ENCODE measurements around the gene ACOT9.
"Not testable (repeated sequence)": the region's sequence is repeated elsewhere in the genome, so short reads cannot be mapped to it uniquely, and the experiment has no call there.

Gene ACOT9

DNA sequence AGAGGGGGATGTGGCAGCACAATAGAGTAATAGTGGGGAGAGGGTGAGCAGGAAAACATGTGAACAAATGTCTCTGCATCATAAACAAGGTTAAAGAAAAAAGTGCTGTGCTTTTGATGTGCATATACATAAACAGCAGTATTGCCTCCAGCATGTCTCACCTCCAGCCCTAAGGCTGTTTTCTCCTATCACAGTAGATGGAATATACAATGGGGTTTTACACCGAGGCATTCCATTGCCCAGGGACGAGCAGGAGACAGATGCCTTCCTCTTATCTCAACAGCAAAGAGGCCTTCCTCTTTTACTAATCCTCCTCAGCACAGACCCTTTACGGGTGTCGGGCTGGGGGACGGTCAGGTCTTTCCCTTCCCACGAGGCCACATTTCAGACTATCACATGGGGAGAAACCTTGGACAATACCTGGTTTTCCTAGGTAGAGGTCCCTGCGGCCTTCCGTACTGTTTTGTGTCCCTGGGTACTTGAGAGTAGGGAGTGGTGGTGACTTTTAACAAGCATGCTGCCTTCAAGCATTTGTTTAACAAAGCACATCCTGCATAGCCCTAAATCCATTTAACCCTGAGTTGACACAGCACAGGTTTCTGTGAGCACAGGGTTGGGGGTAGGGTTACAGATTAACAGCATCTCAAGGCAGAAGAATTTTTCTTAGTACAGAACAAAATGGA lies 82.9 kb downstream of the ACOT9 start:
- H3K9me3 Mint-ChIP-seq; DNase-seq (ENCODE audit: low spot score in 2 of 2); H3K36me3 Mint-ChIP-seq; ATAC-seq (ENCODE audit: low read depth); H3K27me3 Mint-ChIP-seq: not testable (repeated sequence)
- H3K4me3 Mint-ChIP-seq: peak overlapping the region; percentile 63
- peak overlapping the region; percentile 86 for H3K27ac Mint-ChIP-seq
- H3K4me1 Mint-ChIP-seq: peaks cover 11% of the 10 kb centered on the region

DNA sequence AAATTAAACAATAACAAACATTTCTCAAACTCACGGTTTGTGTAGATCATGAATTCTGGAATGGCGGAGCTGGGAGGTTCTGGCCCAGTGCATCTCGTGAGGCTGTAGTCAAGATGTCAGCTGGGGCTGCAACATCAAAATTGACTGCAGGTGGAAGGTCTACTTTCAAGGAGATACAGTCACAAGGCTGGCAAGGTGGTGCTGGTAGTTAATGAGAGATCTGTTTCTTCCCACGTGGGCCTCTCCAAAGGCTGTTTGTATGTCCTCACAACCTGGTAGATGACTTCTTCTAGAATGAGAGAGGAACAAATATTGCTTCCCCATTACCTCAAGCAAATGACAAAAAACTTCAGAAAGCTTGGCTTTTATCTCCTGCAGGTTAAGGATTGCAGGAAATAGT lies 83.7 kb downstream of the ACOT9 start:
- peaks cover 11% of the 10 kb centered on the region for H3K4me1 Mint-ChIP-seq
- peak overlapping the region; percentile 63 for H3K4me3 Mint-ChIP-seq
- peaks cover 2% of the 10 kb centered on the region for H3K36me3 Mint-ChIP-seq
- ATAC-seq (ENCODE audit: low read depth) (no peak), DNase-seq (ENCODE audit: low spot score in 2 of 2) (no peak)
- H3K27me3 Mint-ChIP-seq: no peaks in the 10 kb centered on the region
- H3K9me3 Mint-ChIP-seq: no peaks in the 10 kb centered on the region
- H3K27ac Mint-ChIP-seq: peak overlapping the region; percentile 86

DNA sequence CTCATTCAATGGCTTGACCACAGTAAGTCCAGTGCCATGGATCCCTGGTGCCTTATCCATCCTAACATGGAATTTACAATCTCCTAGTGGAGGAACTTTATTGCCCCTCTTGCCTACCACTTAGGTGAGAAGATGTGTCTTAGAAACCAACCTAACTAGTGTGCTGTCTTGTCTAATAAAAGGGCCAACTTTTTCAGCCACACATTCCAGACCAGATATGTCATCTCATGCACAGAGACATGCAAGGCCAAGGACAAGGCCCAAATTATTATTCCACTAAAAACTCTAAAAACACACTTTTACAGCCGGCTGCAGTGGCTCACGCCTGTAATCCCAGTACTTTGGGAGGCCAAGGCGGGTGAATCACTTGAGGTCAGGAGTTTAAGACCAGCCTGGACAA lies 86.4 kb downstream of the ACOT9 start:
- no peak for ATAC-seq (ENCODE audit: low read depth)
- H3K27me3 Mint-ChIP-seq: no peaks in the 10 kb centered on the region
- peaks cover 6% of the 10 kb centered on the region for H3K4me1 Mint-ChIP-seq
- H3K36me3 Mint-ChIP-seq: peaks cover 2% of the 10 kb centered on the region
- no peaks in the 10 kb centered on the region for H3K9me3 Mint-ChIP-seq
- no peak overlapping the region for H3K27ac Mint-ChIP-seq
- no peak overlapping the region for H3K4me3 Mint-ChIP-seq
- no peak for DNase-seq (ENCODE audit: low spot score in 2 of 2)

DNA sequence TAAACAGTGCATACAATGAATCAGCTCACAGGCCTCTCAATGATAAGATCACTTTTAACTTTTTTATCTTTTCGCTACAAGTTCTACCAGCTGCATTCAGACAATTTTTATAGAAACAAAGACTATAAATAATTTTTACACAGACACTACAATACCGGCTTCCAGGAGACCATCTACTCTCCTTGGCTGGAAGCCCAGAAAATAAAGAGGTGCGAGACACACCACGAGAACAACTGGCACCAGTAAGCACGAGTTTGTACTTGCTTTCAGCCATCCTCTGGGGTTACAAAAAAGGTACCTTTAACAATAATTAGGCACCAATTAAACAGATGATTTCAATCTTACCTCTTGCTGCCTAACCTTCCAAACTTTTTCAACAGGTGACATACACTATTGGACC lies 87.0 kb downstream of the ACOT9 start:
- no peak for ATAC-seq (ENCODE audit: low read depth)
- no peak overlapping the region for H3K27ac Mint-ChIP-seq
- no peak for DNase-seq (ENCODE audit: low spot score in 2 of 2)

More for the DNA sequence above, 87.0 kb downstream of the ACOT9 start:
- no peaks in the 10 kb centered on the region for H3K9me3 Mint-ChIP-seq
- H3K36me3 Mint-ChIP-seq: peaks cover 2% of the 10 kb centered on the region
- H3K27me3 Mint-ChIP-seq: no peaks in the 10 kb centered on the region
- H3K4me1 Mint-ChIP-seq: peaks cover 6% of the 10 kb centered on the region
- no peak overlapping the region for H3K4me3 Mint-ChIP-seq

Data from memory B cell (primary cell).